ENCODE measurements around the gene IL4R. TPM values are rescaled to one million over a fixed set of nuclear protein-coding genes. Genes with fewer than 3 reads are reported as not detected.

Gene IL4R
- total and polyA plus RNA-seq, 2 of the 8 experiments (the other 6 are each of a cell fraction or from before 2014, with no cell fraction given): 29.1 to 29.4 TPM

- Histone ChIP-seq H3K23me2 (ENCODE audit: low read depth, low read length) (peaks cover 7% of the 10 kb centered on the region; the same call in 1 of the 2 replicates), H2BK15ac (ENCODE audit: low read length) (no peak overlapping the region), H3K79me2 (ENCODE audit: control insufficient read depth in 1 of 2, insufficient read depth in 2 of 2, low read length in 2 of 2) (no peaks in the 10 kb centered on the region; a peak in 1 of 4 replicates), H3K9ac (replicated peaks in 1 of 4; ENCODE audit: extremely low read depth in 1 of 4, low read depth in 3 of 4, low read length in 3 of 4) (no peak overlapping the region), H3K4me1 (replicated peaks in 1 of 4; ENCODE audit: control insufficient read depth in 3 of 4, insufficient read depth in 4 of 4, low read length in 3 of 4) (peaks cover 0 to 2% (median 0%) of the 10 kb centered on the region in 4 experiments; a peak in 1 of 7 replicates), H3K9me3 (ENCODE audit: insufficient read depth in 2 of 2, low read depth in 1 of 2, low read length in 1 of 2) (no peaks in the 10 kb centered on the region; a peak in 1 of 4 replicates), H3K27ac (ENCODE audit: low read depth, low read length) (no peak overlapping the region), H3K4me3 (ENCODE audit: extremely low read depth in 1 of 4, insufficient read depth in 2 of 4, low read depth in 3 of 4, low read length in 4 of 4) (no peak overlapping the region), H3K18ac (ENCODE audit: extremely low read depth, low read length) (no peak overlapping the region), H3K23ac (ENCODE audit: insufficient read length) (no peak overlapping the region), H4K20me1 (replicated peaks in 1 of 2; ENCODE audit: control insufficient read depth in 1 of 2, insufficient read depth in 2 of 2, low read length in 2 of 2) (peaks cover 0 to 2% of the 10 kb centered on the region in 2 experiments), H2BK12ac (ENCODE audit: low read depth, low read length) (no peak overlapping the region), H3K27me3 (replicated peaks in 1 of 4; ENCODE audit: control insufficient read depth in 3 of 4, extremely low read depth in 1 of 4, insufficient read depth in 3 of 4, low read length in 3 of 4) (no peaks in the 10 kb centered on the region), H3K14ac (ENCODE audit: insufficient read length) (no peak overlapping the region), H4K8ac (ENCODE audit: extremely low read depth, insufficient read depth, low read length) (no peak overlapping the region), H3K36me3 (ENCODE audit: control insufficient read depth in 2 of 4, insufficient read depth in 4 of 4, low read length in 3 of 4) (no peaks in the 10 kb centered on the region), H2BK120ac (replicated peaks; ENCODE audit: low read depth, low read length) (no peak overlapping the region), H4K5ac (ENCODE audit: insufficient read length, low read depth, low read length) (no peak overlapping the region), H3K4ac (replicated peaks; ENCODE audit: insufficient read length, low read depth, low read length) (no peak overlapping the region), H4K91ac (replicated peaks; ENCODE audit: insufficient read length, low read length) (no peak overlapping the region), H3K56ac (replicated peaks; ENCODE audit: insufficient read length, low read depth, low read length) (no peak overlapping the region), H2AFZ (ENCODE audit: low read length) (no peak overlapping the region), H2AK5ac (ENCODE audit: low read depth, low read length) (no peak overlapping the region), H2BK20ac (ENCODE audit: low read length) (no peak overlapping the region), H3K79me1 (ENCODE audit: low read depth, low read length) (no peaks in the 10 kb centered on the region; the same call in 1 of the 2 replicates), H3K4me2 (ENCODE audit: insufficient read depth in 1 of 2, low read depth in 2 of 2, low read length in 2 of 2) (no peak overlapping the region), H2BK5ac (ENCODE audit: low read depth, low read length) (no peak overlapping the region)
- DNase-seq (ENCODE audit: low read depth in 1 of 2, low spot score in 2 of 2) (no peak), FAIRE-seq (no peak)
- 91% methylated on average over 2 of the region's 2 CpGs; no CpG with 5 or more reads in 1 of the 2 experiments for WGBS, 2 experiments (ENCODE audit: extremely low coverage in 1 of 2, insufficient coverage in 1 of 2, insufficient read length in 1 of 2, insufficient replicate concordance in 2 of 2, low coverage in 1 of 2, low lambda C conversion rate in 2 of 2, missing lambda C conversion rate in 1 of 2)
- CTCF ChIA-PET (ENCODE audit: partially characterized antibody): interaction anchor here (1.0 to 1.7 kb wide), 6 partner anchors 33 to 71 kb away, joined by 3 to 7 read pairs (median 4); no protein-coding TSS in a partner anchor
- POLR2A ChIA-PET (ENCODE audit: partially characterized antibody): interaction anchor here (0.7 to 0.8 kb wide), 3 partner anchors 12 to 32 kb away, joined by 3 to 5 read pairs (median 3); no protein-coding TSS in a partner anchor
Observed at GRCh38 chr16:27304102-27304501, 9.7 kb upstream of the IL4R start.

Measured in H1 (cell line).